HG02798 (cell line): ENCODE data around the gene RNF157.
"Not testable (repeated sequence)": the region's sequence is repeated elsewhere in the genome, so short reads cannot be mapped to it uniquely, and the experiment has no call there.

Experiments used
- ATAC-seq: cut with Tn5 transposase; IDR thresholded peaks from one replicate; pipeline ENCODE4 v1.9.1; 2021; ENCODE audit warnings: mild to moderate bottlenecking; ENCODE audit not compliant: unreplicated experiment, poor library complexity

RNF157 gene

DNA sequence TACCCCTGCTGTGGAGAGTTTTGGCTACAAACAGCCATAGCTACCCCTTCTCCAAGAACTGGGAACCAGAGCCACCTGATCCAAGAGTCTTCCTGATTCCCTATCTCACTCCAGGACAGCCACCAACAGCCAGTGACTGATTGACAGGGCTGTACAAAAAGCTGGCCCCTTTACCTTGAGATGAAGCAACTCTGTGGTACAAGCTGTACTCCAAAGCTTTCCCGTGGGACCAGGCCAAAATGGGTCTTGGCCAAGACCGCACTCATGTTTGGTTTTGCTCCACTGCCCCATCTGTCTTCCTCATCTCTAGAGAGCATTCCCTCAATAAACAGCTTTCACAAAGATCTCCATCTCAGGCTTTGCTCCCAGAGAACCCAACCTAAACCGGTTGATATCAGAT, 43.6 kb downstream of the RNF157 start:
- no peak for ATAC-seq

GRCh38 chr17:76195281-76196096, 44.8 kb downstream of the RNF157 start:
- ATAC-seq, result no peak

DNA sequence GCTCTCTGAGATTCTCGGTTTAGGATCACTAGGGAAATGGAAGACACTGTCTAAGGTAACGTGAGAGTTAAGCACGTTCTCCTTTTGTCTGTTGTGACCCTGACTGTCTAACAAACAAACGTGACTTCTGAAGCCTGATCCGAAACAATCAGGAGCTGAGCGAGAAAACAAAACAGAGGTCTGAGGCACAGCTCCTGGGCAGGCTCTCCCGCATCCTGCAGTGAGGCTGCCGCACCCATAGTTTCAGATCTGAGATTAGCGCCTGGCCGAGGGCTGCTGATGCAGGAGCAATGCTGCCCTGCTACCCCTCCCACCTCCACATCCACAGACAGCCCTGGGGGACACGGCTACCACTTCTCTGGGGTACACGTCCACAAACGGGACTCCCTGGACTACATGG, 46.7 kb downstream of the RNF157 start:
- ATAC-seq, result no peak

- peak; percentile 51 for ATAC-seq
These were observed 48.4 kb downstream of the RNF157 start for GRCh38 chr17:76191896-76192295.

GRCh38 chr17:76189741-76190140, 50.6 kb downstream of the RNF157 start:
- no peak for ATAC-seq

DNA sequence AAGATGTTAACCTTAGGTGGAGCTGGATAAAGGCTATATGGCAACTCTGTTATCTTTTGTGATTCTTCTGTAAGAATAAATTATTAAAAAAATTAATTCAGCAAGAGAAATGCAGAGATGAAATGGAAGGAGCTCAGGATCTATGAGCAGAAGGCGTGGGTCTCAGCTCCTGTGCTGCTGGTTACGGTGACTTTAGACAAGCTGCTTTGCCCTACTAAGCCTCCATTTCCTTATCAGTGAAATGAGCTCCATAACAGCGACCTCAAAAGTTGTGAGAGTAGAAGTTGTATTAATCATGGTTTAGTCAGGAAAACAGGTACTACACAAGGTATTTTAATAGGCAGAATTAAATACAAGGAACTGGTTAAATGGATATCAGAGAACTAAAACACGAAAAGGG, 51.0 kb downstream of the RNF157 start:
- no peak for ATAC-seq

- ATAC-seq, result no peak
These were observed 51.9 kb downstream of the RNF157 start for GRCh38 chr17:76188213-76189016.

DNA sequence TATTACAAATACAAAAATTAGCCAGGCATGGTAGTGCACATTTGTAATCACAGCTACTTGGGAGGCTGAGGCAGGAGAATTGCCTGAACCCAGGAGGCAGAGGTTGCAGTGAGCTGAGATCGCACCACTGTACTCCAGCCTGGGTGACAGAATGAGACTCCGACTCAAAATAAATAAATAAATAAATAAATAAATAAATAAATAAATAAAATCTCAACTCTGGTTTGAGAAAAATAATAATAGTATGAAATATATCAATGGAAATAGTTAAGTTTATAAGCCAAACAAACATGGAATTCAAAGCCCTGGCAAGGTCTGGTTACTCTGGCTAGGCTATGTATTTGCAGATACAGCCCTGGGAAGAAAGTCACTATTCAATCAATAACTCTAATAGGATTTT, 53.5 kb downstream of the RNF157 start:
- ATAC-seq, result not testable (repeated sequence)

DNA sequence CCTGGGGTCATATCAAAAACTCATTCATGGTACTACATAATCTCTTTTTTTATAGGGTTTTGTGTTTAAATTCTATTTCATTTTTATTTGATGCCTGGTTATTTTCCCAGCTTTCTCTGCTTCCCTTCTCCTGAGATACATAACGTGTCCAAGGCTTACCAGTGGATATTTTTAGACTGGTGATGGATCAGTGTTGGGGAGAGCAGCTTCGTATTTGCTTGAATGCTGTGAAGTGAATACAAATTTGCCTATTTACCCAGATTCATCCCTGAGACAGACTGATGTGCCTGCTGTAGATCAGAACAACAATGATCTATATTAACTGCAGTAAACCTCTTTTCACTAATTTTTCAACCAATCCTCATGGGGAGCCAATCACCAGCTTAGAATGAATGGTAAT, 56.0 kb downstream of the RNF157 start:
- ATAC-seq, result no peak

DNA sequence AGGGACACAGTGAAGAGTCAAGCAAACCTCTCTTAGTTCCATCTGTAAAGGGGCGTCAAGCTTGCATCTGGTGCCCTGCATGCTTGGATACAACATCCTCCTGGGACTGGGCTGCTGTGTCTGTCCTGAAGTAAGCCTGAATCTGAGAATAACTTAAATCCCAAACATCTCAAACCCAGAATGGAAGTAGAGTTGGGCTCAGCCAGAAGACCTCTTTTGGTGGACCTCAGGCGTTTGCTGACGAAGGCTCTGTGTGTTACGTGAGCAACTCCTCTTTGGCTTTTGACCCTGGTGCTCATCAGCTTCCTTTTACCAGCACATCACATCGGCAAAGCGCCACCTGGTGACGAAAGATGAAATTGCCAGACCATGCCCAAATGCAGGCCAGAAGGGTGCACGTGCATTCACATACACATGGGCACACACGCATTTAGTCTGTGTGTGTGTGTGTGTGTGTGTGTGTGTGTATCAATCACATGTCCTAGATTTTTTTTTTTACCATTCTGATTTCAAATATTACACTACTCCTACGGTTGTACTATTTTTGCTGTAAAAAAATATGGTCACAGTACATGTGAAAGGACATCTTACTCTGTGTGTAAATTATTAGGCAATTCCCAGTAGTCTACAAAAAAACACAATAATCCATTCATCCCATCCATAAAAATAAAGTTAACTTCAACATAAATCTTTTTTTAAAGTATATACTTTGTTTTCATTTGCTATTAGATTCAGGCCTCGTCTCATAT, 58.1 kb downstream of the RNF157 start:
- ATAC-seq, result peak; percentile 61

DNA sequence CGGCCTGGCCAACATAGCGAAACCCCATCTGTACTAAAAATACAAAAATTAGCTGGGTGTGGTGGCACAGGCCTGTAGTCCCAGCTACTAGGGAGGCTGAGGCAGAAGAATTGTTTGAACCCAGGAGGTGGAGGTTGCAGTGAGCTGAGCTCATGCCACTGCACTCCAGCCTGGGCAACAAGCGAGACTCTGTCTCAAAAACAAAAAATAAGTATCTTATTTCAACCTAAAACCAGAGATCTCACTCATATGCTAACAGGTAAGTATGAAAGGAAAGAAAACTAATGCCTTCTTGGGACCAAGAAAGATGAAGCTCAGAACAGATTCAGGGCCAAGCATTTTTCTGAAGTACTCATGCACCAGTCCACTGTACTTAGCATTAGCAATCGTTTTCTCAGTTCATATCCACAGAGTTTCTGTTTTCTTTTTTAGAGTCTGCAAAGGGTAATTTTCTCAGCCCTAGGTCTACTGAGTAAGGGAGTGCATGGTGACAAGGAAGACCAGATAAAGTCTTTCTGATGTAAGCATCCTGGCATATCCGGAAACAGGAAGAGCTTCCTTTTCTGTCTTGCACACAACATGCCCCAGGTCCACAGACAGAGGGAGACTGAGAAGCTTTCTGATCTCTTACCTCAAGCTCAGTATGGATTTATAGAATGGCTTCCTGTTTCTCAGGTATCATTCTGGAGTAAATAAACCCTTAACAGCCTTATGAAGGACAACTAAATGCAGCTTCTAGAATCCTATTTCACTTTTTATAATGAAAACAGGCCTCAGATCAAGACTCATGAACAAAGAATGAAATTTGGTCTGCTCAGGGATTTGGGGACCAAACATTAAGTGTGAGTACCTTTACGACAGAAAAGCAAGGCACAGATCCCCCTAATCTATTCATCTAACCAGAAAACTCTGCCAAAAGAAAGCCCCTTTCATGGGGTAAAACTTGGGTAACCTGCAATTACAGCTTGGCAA, 60.5 kb downstream of the RNF157 start:
- ATAC-seq, result no peak

DNA sequence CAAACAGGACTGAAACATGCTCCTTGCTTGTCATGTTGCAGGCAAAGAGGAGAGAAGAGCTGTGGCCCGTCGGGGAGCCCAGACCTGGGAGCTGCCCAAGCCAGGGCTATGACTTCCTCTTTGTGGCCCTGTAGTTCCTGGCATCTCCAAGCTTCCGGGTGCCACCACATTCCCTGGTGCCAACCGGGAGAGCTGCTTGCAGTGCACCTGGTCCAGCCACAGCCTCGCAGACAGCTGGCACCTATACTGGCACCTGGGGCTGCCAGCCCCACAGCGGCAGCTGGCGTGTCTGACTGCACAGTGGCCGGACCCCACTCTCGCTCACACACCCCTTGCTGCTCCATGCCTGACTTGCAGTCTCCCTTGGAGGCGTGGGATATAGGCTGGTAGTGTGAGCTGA, 62.2 kb downstream of the RNF157 start:
- no peak for ATAC-seq

DNA sequence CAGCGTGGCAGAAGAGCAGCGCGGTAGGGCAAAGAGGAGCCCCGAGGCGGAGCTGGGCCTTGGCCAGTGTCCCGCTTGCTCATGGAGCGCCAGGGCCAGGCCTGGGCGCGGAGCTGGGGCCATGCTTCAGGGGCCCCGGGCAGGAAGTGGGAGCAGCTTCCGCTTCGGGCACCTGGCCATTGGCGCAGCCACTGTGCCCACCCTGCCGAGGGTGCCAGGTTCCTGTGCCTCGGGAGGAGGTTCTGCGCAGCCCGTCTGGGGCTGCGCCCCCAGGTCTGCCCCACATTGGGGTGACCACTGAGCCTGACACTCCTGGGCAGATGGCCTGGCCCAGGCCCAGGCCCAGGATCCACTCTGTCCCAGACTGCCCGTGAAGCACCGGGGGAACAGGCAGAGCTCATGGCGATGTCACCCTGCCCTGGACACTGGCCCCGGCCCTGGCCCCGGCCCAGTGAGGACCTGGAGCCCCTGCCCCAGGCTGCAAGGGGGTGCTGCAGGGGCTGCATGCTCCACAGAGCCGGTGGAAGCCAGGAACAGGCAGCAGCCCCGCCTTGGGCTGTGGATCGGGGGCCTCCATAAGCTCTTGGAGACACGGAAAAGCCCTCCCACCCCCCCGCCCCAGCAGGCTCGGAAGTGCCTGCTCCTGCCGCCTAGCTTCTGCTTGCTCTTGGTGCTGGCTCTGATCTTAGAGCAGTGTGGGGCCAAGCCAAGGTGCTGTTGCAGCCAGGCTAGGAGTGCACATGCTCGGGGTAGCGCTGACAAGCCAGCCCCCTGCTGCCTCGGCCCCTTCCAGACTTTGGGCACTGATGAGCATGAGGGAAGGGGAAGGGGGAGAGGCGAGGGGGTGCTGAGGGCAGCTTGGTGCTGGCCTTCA, 63.4 kb downstream of the RNF157 start:
- no peak for ATAC-seq

DNA sequence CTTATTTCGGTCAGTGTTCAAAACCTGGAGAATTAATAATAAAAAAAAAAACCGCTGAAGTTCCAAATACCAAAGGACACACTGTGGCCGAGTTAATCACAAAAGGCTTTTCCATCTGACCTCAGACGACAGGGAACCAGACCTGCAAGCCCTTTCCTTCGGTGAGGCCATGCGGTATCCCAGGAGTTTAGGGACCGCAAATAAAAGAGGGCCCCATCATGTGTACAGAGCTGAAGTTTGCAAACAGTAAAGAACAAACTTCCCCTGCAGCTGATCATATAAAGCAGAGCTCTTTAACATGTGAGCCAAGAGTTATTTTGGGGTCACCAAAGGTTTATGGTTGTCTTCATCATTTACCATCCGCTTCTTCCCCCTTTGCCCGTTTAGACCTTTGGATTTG, 66.3 kb downstream of the RNF157 start:
- no peak for ATAC-seq

DNA sequence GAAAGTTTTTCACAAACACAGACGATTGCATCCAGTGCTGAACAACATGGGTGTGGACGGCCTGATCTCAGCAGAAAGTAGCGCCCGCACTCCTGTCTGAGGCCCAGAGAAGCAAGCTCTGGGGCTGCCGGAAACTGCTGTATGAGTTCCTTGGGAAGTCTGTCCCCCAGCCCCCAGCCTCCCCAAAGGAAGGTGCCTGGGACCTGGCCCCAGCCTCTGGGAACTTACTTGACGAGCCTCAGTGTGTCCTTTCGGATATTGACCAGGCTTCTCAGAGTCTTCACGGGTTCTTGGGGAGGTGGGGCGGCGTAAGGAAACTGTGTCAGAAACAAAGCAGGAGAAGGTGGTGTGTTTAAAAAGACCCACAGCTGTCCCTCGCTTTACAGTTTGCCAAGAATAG, 66.8 kb downstream of the RNF157 start:
- no peak for ATAC-seq

- ATAC-seq, result no peak
These were observed 68.6 kb downstream of the RNF157 start for GRCh38 chr17:76171706-76172105.

- no peak for ATAC-seq
These were observed 70.2 kb downstream of the RNF157 start for GRCh38 chr17:76170114-76170513.

- ATAC-seq, result no peak
These were observed 73.4 kb downstream of the RNF157 start for GRCh38 chr17:76166906-76167305.

- no peak for ATAC-seq
These were observed 74.1 kb downstream of the RNF157 start for GRCh38 chr17:76166168-76166567.
